ENCODE measurements around the gene CCDC188. TPM values are rescaled to one million over a fixed set of nuclear protein-coding genes. Genes with fewer than 3 reads are reported as not detected.

The CCDC188 gene
- total RNA-seq, 2 experiments from 2014 or later, result not detected

DNA sequence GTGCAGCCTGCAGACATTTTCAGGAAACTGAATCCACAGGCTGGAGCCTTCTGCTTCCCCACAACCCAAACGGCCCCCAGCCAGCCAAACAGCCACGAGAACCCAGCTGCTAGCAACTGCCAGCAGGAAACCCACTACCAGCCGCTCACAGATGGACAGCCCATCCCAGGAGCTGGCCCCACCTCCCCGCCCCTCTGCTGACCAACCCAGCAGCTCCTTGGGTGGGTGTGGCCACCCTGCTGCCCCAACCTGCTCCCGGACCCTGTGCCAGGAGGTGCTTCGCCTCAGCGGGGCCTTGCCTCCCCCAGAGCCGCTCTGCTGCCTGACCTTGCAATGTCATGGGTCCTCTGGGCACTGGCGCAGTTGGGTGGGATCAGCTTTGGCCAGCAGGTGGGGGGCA lies 8.2 kb upstream of the CCDC188 start:
- Histone ChIP-seq H3K36me3 (ENCODE audit: insufficient read depth, low read length) (no peaks in the 10 kb centered on the region), H3K4me2 (ENCODE audit: low read length) (no peak overlapping the region), H3K9me3 (ENCODE audit: low read length) (no peaks in the 10 kb centered on the region), H3K4me1 (ENCODE audit: insufficient read depth, low read length, poor library complexity, severe bottlenecking) (no peaks in the 10 kb centered on the region), H4K20me1 (ENCODE audit: insufficient read depth, low read length) (no peaks in the 10 kb centered on the region), H3K4me3 (ENCODE audit: low read depth, low read length, poor library complexity, severe bottlenecking) (no peak overlapping the region), H3K79me2 (ENCODE audit: insufficient read depth, low read depth, low read length) (no peaks in the 10 kb centered on the region), H2AFZ (ENCODE audit: low read length) (no peak overlapping the region), H3K27ac (ENCODE audit: low read depth, low read length, poor library complexity, severe bottlenecking) (no peak overlapping the region), H3K9me2 (ENCODE audit: insufficient read depth, low read length) (no peaks in the 10 kb centered on the region)
- intact Hi-C loops (cut with micrococcal nuclease; ENCODE audit: unreplicated experiment), result loop anchor here (10.0 kb wide), 2 partner anchors 296 to 536 kb away; no protein-coding TSS in a partner anchor
- CTCF ChIA-PET (ENCODE audit: unreplicated experiment), result no interaction called here
- POLR2A ChIA-PET, result no interaction called here
- no TSS peak for BruUV-seq (replicated peaks)
- DNase-seq (ENCODE audit: low spot score), result no peak
- TF ChIP-seq, protein P1, sequence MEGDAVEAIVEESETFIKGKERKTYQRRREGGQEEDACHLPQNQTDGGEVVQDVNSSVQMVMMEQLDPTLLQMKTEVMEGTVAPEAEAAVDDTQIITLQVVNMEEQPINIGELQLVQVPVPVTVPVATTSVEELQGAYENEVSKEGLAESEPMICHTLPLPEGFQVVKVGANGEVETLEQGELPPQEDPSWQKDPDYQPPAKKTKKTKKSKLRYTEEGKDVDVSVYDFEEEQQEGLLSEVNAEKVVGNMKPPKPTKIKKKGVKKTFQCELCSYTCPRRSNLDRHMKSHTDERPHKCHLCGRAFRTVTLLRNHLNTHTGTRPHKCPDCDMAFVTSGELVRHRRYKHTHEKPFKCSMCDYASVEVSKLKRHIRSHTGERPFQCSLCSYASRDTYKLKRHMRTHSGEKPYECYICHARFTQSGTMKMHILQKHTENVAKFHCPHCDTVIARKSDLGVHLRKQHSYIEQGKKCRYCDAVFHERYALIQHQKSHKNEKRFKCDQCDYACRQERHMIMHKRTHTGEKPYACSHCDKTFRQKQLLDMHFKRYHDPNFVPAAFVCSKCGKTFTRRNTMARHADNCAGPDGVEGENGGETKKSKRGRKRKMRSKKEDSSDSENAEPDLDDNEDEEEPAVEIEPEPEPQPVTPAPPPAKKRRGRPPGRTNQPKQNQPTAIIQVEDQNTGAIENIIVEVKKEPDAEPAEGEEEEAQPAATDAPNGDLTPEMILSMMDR (conservative IDR thresholded peaks at IDR 0.05; ENCODE audit: low read length), result no peak
- no peak for TF ChIP-seq EZH2phosphoT487 (IDR thresholded peaks at IDR 0.05; ENCODE audit: borderline replicate concordance, low read depth, low read length)

DNA sequence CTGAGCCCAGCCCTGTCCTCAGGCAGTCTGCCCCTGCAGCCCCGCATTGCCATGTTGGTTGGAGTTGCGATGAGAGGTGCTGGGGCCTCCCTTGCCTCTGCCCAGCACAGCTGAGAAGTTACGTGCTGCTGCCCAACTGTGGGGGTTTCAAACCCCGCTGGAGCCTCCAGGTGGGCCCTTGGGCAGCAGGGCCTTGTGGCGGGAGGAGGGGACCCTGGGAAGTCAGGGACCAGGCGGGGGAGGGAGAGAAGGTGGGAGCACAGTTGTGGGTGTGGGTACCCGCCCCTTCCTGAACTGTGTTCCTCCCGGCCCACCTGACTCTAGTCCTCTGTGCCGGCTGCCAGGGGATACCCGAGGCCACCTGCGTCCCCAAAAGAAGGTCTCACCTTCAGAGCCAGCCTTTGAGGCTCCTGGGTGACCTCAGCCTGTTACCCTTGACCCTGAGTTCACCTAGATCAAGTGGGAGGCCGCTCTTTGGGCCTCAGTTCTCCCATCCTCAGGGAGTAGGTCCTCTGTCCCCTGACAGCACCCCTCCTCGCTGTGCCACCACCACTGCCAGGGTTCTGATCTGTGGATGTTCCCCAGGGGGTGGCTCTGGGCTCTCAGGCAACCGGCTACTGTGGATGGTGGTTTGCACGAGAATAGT lies 7.7 kb upstream of the CCDC188 start:
- intact Hi-C loops (cut with micrococcal nuclease; ENCODE audit: unreplicated experiment), result loop anchor here (10.0 kb wide), 2 partner anchors 296 to 536 kb away; no protein-coding TSS in a partner anchor
- no peaks in the 10 kb centered on the region for H4K20me1 ChIP-seq (ENCODE audit: insufficient read depth, low read length)
- H3K4me3 ChIP-seq (ENCODE audit: low read depth, low read length, poor library complexity, severe bottlenecking), result no peak overlapping the region
- no peak overlapping the region for H2AFZ ChIP-seq (ENCODE audit: low read length)
- no TSS peak for BruUV-seq (replicated peaks)
- no peaks in the 10 kb centered on the region for H3K79me2 ChIP-seq (ENCODE audit: insufficient read depth, low read depth, low read length)
- H3K9me2 ChIP-seq (ENCODE audit: insufficient read depth, low read length), result no peaks in the 10 kb centered on the region
- H3K4me2 ChIP-seq (ENCODE audit: low read length), result no peak overlapping the region
- no peak overlapping the region for H3K27ac ChIP-seq (ENCODE audit: low read depth, low read length, poor library complexity, severe bottlenecking)
- H3K4me1 ChIP-seq (ENCODE audit: insufficient read depth, low read length, poor library complexity, severe bottlenecking), result no peaks in the 10 kb centered on the region
- ChIA-PET CTCF (ENCODE audit: unreplicated experiment) (no interaction called here), POLR2A (no interaction called here)
- TF ChIP-seq, protein P1 (conservative IDR thresholded peaks at IDR 0.05; ENCODE audit: low read length), result no peak
- no peak for TF ChIP-seq EZH2phosphoT487 (IDR thresholded peaks at IDR 0.05; ENCODE audit: borderline replicate concordance, low read depth, low read length)
- no peak for DNase-seq (ENCODE audit: low spot score)
- no peaks in the 10 kb centered on the region for H3K9me3 ChIP-seq (ENCODE audit: low read length)
- H3K36me3 ChIP-seq (ENCODE audit: insufficient read depth, low read length), result no peaks in the 10 kb centered on the region

DNA sequence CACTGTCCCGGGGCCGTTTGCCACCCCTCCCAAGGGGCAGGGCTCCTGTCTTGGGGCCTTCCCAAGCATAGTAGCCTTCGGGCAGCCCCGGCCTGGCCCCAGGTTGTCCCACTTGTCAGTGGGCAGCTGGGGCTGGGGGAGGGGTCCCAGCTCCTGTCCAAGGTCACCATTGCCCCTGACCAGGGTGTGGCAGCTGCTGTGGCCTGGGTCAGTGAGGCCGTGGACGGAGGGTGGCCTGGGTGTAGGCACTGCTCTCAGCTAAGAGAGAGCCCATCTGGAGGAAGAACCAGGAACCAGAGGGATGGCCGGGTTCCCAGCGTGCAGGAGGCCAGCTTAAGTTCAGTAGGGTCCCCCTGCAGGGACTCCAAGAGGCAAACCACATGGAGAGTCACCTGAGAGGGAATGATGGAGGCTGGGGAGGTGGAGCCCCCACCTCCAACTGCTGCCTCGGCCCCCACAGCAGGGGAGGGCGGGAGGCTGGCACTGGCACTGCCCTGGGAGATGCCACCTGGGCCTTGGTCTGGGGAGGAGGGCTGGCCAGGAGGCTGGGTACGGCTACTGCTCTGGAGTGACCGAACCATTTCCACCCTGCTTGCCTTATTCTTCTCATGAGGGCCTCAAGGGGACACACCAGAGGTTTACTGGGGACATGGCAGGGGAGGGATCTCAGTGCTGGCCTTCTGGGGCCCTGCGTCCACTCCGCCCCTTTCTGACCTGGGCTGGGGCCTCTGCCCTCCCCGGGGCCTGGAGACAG lies 6.8 kb upstream of the CCDC188 start:
- BruUV-seq (replicated peaks), result no TSS peak
- H3K4me3 ChIP-seq (ENCODE audit: low read depth, low read length, poor library complexity, severe bottlenecking), result no peak overlapping the region
- H2AFZ ChIP-seq (ENCODE audit: low read length), result no peak overlapping the region
- TF ChIP-seq EZH2phosphoT487 (IDR thresholded peaks at IDR 0.05; ENCODE audit: borderline replicate concordance, low read depth, low read length), result no peak
- TF ChIP-seq, protein P1 (conservative IDR thresholded peaks at IDR 0.05; ENCODE audit: low read length), result no peak
- no peaks in the 10 kb centered on the region for H3K9me3 ChIP-seq (ENCODE audit: low read length)
- H3K79me2 ChIP-seq (ENCODE audit: insufficient read depth, low read depth, low read length), result no peaks in the 10 kb centered on the region
- ChIA-PET CTCF (ENCODE audit: unreplicated experiment) (interaction anchor here (0.6 kb wide), 1 partner anchor 81 kb away, joined by 4 read pairs; no protein-coding TSS in a partner anchor), POLR2A (no interaction called here)
- H4K20me1 ChIP-seq (ENCODE audit: insufficient read depth, low read length), result no peaks in the 10 kb centered on the region
- no peak overlapping the region for H3K4me2 ChIP-seq (ENCODE audit: low read length)
- H3K36me3 ChIP-seq (ENCODE audit: insufficient read depth, low read length), result no peaks in the 10 kb centered on the region
- H3K4me1 ChIP-seq (ENCODE audit: insufficient read depth, low read length, poor library complexity, severe bottlenecking), result no peaks in the 10 kb centered on the region
- no peak overlapping the region for H3K27ac ChIP-seq (ENCODE audit: low read depth, low read length, poor library complexity, severe bottlenecking)
- DNase-seq (ENCODE audit: low spot score), result no peak
- no peaks in the 10 kb centered on the region for H3K9me2 ChIP-seq (ENCODE audit: insufficient read depth, low read length)
- intact Hi-C loops (cut with micrococcal nuclease; ENCODE audit: unreplicated experiment), result loop anchor here (1.0 to 10.0 kb wide), 5 partner anchors 81 to 537 kb away; partner anchors contain the start of gene RTN4R

Measured in OCI-LY7 (cell line).